ENCODE measurements around the gene MATCAP1. TPM values are rescaled to one million over a fixed set of nuclear protein-coding genes. Genes with fewer than 3 reads are reported as not detected.

Gene MATCAP1
- total RNA-seq, 4 donors from 2014 or later = 10.1 to 36.9 (median 12.5) TPM

- TF ChIP-seq CTCF (IDR thresholded peaks at IDR 0.05; ENCODE audit: low read depth) = no peak
Measured at GRCh38 chr16:67163164-67163998, 20.4 kb downstream of the MATCAP1 start.

DNA sequence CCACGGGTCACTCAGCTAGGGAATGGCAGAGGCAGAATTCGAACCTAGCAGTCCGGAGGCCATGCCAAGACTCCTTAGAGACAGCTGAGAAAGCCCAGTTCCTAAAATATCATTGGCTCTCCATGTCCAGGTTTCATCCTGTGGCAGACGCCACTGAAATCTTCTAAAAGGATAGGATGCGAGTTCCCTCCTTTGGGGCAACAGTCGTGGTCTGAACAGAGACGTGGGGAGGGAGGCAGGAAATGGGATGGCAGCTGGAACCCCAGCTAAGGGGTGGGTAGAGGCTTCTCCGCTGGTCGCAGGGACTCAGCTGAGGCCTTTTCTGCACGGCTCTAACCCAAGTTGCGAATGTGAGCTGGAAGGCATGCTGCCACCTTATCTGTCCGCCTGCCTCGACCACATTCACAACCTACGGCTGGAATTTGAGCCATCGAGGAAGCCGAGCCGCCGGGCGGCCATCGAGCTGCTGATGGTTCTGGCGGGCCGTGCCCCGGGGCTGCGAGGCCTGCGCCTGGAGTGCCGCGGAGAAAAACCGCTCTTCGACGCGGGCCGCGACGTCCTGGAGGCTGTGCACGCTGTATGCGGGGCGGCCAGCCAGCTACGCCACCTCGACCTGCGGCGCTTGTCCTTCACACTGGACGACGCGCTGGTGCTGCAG lies 21.1 kb downstream of the MATCAP1 start:
- TF ChIP-seq CTCF (IDR thresholded peaks at IDR 0.05; ENCODE audit: low read depth) = no peak

DNA sequence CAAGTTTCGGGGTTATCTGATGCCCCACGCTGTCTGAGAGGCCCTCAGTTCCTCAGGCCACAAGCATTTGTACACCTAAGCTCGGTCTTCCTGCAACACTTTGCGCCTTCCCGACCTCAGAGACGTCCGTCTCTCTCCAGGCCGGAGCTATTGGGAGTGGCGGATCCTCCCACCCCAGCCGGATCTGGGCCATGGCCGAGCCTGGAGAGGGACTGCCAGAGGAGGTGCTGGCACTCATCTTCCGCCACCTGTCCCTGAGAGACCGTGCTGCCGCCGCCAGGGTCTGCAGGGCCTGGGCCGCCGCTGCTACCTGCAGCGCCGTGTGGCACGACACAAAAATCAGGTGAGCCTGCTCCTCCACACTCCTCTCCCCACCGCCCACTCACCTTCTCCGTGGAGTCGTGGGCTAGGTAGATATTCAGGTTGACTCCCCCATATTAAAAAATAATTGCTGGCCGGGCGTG lies 22.1 kb downstream of the MATCAP1 start:
- TF ChIP-seq CTCF (IDR thresholded peaks at IDR 0.05; ENCODE audit: low read depth) = no peak

- TF ChIP-seq CTCF (IDR thresholded peaks at IDR 0.05; ENCODE audit: low read depth) = no peak
Measured at GRCh38 chr16:67158637-67159600, 24.8 kb downstream of the MATCAP1 start.

DNA sequence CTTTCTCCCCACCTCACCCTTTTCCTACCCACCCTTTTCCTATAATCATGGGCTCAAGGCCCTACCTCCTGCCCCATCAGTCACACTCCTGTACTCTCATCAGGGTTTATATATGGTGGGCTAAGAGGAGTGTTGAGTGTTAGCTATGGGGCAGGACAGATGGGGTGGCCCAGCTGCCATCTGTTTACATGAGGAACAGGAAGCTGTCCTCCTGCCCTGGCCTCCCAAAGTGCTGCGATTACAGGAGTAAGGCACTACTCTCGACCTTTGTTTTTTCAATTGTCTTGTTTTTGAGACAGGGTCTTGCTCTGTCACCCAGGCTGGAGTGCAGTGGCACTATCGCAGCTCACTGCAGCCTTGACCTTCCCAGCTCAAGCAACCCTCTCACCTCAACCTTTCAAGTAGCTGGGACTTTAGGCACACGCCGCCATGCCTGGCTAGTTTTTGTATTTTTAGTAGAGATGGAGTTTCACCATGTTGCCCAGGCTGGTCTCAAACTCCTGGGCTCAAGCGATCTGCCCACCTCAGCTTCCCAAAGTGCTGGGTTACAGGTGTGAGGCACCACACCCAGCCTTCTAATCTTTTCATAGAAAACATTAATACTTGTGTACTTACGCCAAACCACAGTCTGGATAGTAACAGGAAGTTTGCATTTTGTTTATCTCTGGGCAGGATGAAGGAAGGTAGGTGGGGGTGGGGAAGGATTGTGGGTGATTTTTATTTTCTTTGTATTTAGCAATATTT lies 25.7 kb downstream of the MATCAP1 start:
- no peak for TF ChIP-seq CTCF (IDR thresholded peaks at IDR 0.05; ENCODE audit: low read depth)

DNA sequence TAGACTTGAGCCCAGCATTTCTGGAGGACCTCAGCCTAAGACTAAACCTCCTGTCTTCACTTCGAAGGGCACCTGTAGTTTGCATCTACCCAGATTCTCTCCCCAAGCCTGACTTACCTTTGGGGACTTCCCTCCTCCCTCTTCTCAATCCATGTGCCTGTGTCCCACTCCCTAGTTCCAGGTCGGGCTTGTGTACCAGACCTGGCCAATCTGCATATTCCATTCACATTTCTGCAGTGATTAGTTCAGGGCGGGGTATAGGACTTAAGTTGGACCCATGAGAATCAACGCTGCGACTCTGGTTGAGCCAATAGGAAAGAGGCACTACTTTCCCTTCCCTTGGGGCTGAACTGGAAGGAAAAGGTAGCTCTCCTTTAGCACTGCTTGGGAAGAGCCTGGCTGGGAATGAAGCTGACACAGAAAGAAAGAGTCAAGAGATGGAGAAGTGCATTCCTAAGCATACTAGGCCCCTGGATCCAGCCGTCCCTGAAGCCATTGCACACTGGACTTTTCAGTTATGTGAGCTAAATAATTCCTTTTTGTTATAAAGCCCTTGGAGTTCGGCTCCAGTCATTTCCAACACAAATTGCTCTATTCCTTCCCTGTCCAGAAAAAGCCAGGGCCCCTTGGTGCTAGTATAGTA lies 26.5 kb downstream of the MATCAP1 start:
- TF ChIP-seq CTCF (IDR thresholded peaks at IDR 0.05; ENCODE audit: low read depth) = no peak

Measured in subcutaneous adipose tissue (tissue), 4 donors.